Measurements from ENCODE around the gene DLGAP1.
"Not testable (repeated sequence)": the region's sequence is repeated elsewhere in the genome, so short reads cannot be mapped to it uniquely, and the experiment has no call there.

DLGAP1 gene

DNA sequence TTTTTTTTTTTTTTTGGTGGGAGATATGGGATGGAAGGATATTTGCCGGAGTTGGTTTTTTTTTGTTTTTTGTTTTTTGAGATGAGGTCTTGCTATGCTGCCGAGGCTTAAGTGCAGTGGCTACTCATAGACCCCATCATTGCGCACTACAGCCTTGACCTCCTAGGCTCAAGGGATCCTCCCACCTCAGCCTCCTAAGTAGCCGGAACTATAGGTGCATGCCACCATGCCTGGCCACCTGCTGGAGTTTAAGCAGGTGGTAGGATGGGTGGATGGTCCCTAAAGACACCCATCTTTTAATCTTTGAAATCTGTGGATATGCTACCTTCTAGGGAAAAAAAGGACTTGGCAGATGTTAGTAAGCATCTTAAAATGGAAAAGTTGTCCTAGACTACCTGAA is 835.4 kb downstream of the DLGAP1 start:
- in situ Hi-C loops (cut with MboI; ENCODE audit: low sequenced_read_pairs) = no loop called here

DNA sequence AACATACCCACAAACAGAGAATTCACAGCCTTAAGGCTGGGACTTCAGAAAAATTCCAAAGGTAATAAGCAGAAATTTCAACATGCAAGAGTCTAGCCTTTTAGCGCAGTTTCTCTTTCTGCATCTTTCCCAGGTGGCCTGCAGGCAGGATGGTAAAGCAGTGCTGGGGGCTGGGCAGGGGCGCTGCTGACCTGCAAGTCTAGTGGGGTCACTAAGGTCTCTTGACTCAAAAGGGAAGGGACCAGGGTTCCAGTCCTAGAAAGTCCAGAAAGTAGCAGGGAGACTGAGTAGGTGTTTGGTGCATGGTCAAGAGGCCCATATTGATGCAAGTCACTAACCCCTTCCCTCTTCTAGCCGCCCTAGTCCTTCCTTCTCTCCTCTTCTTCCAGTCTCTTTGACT is 835.9 kb downstream of the DLGAP1 start:
- in situ Hi-C loops (cut with MboI; ENCODE audit: low sequenced_read_pairs) = no loop called here

DNA sequence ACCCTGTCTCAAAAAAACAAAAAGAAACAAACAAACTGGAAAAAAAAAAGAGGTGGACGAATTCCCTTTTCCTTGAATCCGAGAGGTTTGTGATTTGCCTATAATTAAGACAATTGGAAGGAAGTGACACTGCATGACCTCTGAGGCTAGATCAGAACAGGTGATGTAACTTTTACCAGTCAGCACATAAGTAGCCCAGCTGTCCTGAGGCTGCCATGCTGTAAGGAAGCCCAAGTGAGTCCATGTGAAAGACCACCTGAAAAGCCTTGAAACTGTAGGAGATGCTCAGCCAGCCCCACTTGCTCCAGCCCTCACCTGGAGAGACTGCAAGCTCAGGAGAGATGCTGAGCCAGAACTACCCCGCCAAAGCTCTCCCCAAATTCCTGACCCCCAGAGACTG is 838.4 kb downstream of the DLGAP1 start:
- in situ Hi-C loops (cut with MboI; ENCODE audit: low sequenced_read_pairs) = no loop called here

DNA sequence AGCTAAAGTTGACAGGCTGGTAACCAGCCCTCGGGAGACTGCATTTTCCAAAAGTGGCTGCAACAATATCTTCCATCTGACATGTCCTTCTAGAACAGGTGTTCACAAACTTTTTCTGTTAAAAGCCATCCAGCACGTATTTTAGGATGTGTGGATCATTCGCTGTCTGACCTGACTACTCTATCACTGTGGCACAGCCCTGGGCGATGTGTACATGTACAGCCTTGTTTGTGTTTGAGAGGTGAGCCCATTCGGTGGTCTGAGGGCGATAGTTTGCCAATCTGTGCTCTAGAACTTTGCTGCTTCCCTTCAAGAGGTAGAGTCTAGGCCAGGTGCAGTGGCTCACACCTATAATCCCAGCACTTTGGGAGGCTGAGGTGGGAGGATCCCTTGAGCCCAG is 839.0 kb downstream of the DLGAP1 start:
- in situ Hi-C loops (cut with MboI; ENCODE audit: low sequenced_read_pairs) = no loop called here

DNA sequence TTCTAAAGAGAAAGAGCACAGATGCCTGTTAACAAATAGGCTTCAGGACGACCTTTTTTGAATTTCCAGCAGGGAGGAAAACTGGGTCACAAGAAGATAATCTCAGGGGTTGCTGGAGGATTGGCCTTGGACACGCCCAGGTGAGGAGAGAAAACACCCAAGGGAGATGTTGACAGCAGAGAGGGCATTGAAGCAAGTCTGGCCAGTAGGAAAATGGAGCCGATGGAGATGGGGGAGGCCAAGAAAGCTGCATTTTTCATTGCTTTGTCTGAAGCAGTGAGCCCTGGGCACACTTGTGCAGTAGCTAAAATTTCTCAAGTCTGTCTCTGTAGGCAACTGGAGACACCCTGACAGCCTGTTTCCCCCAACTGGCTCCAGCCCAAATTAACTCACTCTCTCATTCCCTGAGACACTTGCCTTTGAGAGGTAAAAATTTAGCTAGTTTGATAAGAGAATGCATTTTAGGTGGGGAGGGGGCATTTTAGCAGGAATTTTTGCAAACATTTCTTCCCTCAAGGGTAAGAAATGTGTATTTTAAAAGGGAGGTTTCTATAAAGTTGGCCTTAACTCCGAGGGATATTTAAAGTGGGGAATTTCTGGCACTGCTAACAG is 839.6 kb downstream of the DLGAP1 start:
- in situ Hi-C loops (cut with MboI; ENCODE audit: low sequenced_read_pairs) = no loop called here

DNA sequence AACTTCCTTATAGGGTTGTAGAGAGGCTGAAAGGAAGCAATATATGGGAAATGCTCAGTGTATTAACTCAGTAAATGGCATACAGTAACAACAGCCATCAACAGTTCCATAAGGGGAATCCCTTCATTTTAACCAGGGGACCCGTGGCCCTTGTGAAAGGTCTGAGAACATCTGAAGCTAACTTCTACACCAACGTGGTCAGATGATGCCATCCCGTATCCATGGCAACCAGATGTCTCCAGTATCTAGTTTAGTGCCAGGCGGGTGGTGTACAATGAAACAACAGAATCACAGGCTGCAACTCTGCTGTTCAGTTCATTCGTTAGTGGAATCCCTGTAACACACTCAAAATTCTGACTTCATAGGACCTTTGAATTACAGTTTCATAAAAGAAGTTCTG is 842.8 kb downstream of the DLGAP1 start:
- in situ Hi-C loops (cut with MboI; ENCODE audit: low sequenced_read_pairs) = no loop called here

DNA sequence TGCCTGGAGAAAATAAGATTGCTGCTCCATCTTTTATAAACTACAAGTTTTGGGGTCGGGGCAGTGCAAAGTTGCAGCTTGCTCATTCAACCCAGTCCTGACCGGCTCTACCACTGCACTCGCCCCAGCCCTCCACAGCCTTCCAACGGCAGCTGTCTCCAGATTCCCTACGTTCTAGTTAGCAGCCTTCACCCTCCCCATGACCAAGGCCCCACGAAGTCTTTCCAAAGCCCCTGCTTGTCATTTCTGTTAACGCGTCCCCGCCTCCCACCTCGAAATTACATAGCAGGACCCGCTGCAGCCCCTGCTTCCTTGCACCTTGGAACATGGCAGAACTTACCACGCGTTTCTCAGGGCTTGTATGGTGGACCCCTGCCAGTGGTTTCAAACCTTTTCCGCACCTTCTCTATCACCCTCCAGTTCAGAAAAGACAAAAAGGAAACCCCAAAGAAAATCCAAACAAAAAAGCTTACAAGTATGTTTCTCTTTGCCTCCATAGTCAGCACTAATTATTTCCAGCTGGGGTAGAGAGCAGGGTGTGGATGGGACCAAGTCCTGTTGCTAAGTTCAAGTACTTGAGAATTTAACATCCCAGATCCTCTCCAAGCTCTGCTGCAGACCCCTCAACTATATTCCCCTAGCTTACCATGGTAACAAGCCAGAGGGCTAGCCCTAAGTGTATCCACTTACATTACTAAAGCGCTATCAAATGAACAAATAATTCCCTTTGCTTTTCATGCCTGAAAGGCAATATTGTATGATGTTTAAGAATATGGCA is 843.6 kb downstream of the DLGAP1 start:
- in situ Hi-C loops (cut with MboI; ENCODE audit: low sequenced_read_pairs) = no loop called here

DNA sequence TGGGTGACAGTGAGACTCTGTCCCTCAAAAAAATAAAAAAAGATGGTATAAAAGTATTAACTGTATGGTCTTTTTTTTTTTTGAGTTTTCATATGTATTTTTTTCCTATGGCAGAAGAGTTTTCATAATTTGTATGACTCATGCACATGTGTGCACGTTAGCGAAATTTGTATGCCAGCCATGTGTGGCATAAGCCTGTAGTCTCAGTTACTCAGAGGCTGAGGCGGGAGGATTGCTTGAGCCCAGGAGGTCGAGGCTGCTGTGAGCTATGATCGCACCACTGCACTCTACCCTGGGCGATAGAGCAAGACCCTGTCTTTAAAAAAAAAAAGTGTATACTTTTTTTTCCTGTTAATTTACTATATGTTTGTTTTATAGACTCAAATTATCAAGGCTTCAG is 844.3 kb downstream of the DLGAP1 start:
- in situ Hi-C loops (cut with MboI; ENCODE audit: low sequenced_read_pairs) = no loop called here

DNA sequence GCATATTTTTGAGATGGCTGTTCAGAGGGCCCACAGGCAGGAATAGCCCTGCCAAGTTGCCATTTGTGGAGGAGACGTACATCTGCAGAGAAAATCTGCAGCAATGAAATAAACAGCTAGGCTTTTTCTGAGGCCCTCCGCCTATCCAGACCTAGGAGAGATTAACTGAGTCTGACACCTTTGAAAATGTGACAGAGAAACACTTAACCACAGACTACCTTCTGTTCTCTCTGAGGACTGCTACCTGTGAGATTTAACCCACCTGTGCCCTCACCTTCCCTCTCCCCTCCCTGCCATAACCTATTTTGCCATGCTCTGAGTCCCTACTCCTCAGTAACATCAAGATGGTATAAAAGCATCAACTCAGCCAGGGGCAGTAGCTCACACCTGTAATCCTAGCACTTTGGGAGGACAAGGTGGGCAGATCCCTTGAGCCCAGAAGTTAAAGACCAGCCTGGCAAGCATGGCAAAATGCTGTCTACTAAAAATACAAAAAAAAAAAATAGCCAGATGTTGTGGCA is 844.9 kb downstream of the DLGAP1 start:
- in situ Hi-C loops (cut with MboI; ENCODE audit: low sequenced_read_pairs) = no loop called here

DNA sequence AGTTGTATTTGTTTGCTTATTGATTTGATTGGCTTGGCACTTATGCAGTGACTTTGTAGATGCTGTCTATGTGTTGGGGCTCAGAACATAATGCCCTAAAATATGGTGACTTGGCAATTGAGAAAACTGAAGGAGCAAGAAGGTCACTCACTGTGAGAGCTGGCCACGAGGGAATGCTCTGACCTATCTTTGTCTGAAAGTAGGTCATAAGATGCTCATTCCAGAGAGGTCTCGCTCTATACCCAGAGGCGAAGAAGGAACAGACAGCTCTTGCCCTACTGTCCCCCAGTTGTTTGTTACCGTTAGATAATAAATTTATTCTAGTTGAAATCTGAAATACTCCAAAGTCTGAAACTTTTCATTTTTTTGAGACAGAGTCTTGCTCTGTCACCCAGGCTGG is 846.6 kb downstream of the DLGAP1 start:
- in situ Hi-C loops (cut with MboI; ENCODE audit: low sequenced_read_pairs) = no loop called here

DNA sequence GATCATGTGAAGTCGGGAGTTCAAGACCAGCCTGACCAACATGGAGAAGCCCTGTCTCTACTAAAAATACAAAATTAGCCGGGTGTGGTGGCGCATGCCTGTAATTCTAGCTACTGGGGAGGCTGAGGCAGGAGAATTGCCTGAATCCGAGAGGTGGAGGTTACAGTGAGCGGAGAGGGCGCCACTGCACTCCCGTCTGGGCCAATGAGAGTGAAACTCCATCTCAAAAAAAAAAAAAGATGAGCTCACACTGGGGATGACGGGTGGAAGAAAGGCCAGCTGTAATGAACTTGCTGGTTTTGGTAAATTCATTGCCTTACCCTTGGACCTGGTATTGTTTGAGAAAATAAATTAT is 847.0 kb downstream of the DLGAP1 start:
- in situ Hi-C loops (cut with MboI; ENCODE audit: low sequenced_read_pairs) = not testable (repeated sequence)

DNA sequence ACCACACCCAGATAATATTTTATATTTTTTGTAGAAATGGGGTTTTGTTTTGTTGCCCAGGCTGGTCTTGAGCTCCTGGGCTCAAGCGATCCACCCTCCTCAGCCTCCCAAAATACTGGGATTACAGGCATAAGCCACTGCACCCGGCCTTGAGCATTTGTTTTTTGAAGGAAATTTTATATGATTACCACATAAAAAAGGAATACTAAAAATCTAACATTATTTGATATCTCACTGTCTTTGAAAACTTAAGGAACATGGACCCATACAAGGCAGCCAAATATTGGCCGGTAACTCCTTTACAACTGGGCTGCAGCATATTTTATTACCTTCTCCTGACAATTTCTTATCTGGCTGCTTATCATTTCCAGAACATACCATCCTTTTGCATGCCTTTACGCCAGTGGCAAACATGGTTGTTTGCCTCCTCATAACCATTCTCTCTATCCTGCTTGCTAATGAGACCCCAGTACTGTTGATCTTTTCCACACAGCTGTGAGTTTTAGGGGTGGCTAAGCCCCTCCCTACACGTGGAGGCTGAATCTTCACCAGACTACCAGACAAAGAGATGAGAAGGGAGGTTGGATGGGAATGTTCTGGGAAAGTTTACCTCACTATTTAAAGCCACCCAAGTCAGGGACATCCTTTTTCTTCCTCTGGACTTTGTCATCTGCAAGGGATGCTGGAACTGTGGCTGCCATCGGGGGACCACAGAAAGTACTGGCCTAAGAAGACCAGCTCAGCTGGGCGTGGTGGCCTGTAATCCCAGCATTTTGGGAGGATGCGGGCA is 847.6 kb downstream of the DLGAP1 start:
- in situ Hi-C loops (cut with MboI; ENCODE audit: low sequenced_read_pairs) = no loop called here

DNA sequence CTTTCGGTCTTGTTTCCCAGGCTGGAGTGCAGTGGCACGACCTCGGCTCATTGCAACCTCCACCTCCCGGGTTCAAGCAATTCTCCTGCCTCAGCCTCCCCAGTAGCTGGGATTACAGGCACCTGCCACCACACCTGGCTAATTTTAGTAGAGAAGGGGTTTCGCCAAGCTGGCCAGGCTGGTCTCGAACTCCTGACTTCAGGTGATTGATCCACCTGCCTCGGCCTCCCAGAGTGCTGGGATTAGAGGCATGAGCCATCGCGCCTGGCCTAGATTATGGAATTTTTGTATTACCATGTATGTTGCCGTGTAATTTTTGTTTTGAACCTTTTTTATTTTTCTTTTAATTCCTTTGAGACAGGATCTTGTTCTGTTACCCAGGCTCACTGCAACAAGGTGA is 848.2 kb downstream of the DLGAP1 start:
- in situ Hi-C loops (cut with MboI; ENCODE audit: low sequenced_read_pairs) = not testable (repeated sequence)

DNA sequence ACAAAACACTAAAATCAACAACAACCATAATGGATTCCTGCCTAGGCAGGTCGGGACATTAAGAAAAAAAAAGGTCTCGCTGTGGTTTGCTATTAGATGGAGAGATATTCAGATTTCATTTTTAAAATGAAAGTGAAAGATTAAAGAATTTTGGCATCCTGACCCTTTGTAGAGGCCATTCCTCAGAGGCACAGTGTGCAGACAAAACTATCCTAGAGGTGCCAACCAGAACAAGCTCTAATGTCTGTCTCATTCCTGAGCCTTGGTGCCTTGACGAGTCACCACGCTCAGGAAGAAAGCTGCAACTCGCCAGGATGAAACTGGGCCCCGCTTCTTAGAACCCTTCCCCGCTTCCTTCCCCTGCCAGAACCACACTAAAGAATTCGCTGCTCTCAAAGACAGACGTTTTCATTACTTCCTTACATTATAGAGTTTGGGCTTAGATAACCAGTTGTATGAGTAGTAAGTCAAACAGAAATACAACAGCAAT is 849.1 kb downstream of the DLGAP1 start:
- in situ Hi-C loops (cut with MboI; ENCODE audit: low sequenced_read_pairs) = no loop called here

DNA sequence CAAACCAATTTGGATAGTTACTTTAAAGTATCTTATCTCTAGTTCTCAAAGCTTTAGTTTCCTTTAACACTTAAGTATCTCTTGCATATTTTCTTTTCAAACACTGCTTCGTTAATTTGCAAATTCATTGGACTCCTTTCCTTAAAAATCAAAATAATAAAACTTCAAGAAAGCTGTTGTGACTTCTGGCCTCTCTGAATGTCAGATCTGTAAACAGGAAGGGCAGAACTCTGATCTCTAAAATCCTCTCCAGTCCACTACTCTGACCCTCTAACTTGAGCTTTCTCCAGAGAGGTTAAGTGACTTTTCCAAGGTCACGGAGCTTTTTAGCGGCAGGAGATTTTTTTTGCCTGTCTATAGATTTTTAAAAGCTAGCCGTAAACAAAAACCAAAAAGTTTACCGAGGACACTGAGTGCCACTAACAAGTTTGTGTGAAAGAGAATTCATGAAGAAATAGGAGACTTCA is 849.6 kb downstream of the DLGAP1 start:
- in situ Hi-C loops (cut with MboI; ENCODE audit: low sequenced_read_pairs) = no loop called here

DNA sequence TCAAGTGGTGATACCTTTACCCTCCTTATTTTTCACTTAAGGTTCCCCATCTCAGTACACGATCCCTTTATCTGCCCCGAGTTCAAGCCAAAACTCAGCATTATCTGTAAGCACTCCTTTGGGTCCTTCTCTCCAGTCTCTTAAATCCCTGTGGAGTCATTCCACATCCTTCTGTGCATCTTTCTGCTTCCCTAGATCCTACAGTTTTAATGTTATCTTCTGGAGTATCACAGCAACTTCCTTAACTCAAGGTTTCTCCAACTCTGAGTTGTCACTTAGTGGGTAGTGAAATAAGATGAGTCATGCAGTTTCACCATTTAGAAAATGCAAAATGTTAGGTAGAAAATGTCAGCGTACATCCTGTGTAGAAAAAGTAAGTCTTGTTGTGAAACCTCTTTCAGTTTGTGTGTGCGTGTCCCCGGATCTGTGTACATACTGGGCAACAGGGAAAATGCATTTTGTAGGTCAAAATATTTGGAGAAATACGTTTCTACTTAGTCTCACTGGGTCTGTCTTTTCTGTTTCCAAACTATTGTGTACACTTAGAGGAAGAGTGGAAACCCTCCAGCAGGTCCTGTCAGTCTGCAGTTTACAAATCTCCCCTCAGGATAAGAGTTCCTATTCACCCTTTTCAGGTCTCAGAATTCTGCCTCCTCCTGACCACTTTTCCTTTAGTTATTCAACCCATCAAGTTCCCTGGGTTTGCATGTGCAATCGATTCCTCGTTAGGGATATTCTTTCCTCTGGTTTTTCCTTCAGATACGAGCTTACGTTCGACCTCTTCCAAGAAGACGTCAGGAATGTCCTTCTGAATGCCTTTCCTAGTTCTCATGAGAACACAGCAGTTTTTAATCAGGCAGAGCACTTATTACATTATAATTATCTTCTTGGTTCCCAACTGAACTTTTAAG is 850.4 kb downstream of the DLGAP1 start:
- in situ Hi-C loops (cut with MboI; ENCODE audit: low sequenced_read_pairs) = no loop called here

DNA sequence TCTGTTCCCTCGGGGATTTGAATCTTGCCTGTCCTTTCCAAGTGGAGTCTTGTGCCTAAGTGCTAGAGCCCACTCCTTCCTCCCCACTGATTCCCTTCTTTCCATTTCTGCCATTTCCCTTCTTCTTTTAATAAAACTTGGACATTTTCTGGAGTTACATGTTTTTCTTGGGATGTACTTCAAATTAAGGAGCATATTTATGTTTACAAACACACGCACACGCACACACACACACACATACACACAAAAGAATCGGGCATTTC is 850.9 kb downstream of the DLGAP1 start:
- in situ Hi-C loops (cut with MboI; ENCODE audit: low sequenced_read_pairs) = no loop called here

DNA sequence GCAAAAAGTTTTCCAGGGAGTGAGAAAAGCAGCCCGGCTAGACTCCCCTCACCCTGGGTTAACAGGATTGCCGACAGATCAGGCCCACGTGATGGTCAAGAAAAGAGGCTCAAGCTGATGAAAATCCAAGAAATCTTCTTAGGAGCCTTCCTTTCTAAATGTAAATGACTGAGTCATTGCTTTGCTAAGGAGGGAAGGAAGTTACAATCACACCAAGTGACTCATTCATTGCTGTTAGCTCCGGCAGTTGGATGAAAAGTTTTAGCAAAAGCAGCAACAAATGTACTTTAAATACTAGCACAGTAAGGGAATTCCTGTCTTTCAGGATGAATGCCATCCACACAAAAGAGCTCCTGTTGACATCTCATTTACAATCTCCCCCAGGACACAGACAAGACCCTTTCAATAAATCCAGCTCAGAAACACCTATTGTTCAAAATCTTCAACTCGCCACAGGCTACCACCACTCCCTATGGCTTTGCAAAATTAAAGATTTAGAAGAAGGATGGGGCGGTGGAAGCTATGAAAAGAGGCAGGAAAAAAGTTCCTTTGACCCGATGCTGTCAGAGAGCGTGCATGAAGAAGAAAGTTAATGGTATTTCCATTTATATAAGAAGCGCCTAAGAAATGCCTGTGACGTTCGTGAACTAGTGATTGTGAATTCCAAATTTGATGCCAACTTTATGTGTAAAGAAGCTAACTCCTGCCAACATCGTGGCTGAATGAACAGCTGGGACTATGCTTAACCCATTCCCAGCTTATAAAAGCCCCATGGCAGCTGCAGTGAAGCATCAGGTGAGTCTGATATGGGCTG is 851.5 kb downstream of the DLGAP1 start:
- in situ Hi-C loops (cut with MboI; ENCODE audit: low sequenced_read_pairs) = no loop called here

DNA sequence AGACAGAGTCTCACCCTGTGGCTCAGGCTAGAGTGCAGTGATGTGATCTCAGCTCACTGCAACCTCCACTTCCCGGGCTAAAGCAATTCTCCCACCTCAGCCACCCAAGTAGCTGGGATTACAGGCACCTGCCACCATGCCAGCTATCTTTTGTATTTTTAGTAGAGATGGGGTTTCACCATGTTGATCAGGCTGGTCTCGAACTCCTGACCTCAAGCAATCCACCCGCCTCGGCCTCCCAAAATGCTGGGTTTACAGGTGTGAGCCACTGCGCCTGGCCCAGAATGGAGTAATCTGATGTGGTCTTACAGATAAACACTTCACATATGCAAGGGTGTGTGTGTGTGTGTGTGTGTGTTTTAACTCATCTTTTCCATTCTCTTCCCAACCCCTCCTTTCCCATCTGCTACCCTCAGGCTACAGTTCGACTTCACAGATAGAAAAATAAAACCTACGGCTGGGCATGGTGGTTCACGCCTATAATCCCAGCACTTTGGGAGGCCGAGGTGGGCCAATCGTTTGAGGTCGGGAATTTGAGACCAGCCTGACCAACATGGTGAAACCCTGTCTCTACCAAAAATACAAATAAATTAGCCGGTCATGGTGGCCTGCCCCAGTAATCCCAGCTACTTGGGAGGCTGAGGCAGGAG is 853.9 kb downstream of the DLGAP1 start:
- in situ Hi-C loops (cut with MboI; ENCODE audit: low sequenced_read_pairs) = not testable (repeated sequence)
